ENCODE data around the gene HNRNPLL. TPM values are rescaled to one million over a fixed set of nuclear protein-coding genes. Genes with fewer than 3 reads are reported as not detected.
A peak's percentile ranks its signal among the peaks of the same experiment; 100 is the strongest.
"Not testable (repeated sequence)": the region's sequence is repeated elsewhere in the genome, so short reads cannot be mapped to it uniquely, and the experiment has no call there.

HNRNPLL gene
- total RNA-seq, 2 experiments from 2014 or later, result 7.6 to 47.9 TPM

- Histone ChIP-seq H3K4me3 (ENCODE audit: low read depth, low read length, poor library complexity, severe bottlenecking) (no peak overlapping the region), H3K9me3 (ENCODE audit: low read length) (no peaks in the 10 kb centered on the region), H2AFZ (ENCODE audit: low read length) (no peak overlapping the region), H3K4me1 (ENCODE audit: insufficient read depth, low read length, poor library complexity, severe bottlenecking) (peaks cover 4% of the 10 kb centered on the region), H4K20me1 (ENCODE audit: insufficient read depth, low read length) (no peaks in the 10 kb centered on the region), H3K4me2 (ENCODE audit: low read length) (no peak overlapping the region), H3K79me2 (ENCODE audit: insufficient read depth, low read depth, low read length) (no peaks in the 10 kb centered on the region), H3K27ac (ENCODE audit: low read depth, low read length, poor library complexity, severe bottlenecking) (no peak overlapping the region), H3K9me2 (ENCODE audit: insufficient read depth, low read length) (no peaks in the 10 kb centered on the region), H3K36me3 (ENCODE audit: insufficient read depth, low read length) (no peaks in the 10 kb centered on the region)
- TF ChIP-seq CTCF (conservative IDR thresholded peaks at IDR 0.05; ENCODE audit: low read length) (no peak), EZH2phosphoT487 (IDR thresholded peaks at IDR 0.05; ENCODE audit: borderline replicate concordance, low read depth, low read length) (no peak)
- CTCF ChIA-PET (ENCODE audit: unreplicated experiment), result no interaction called here
- no peak for DNase-seq (ENCODE audit: low spot score)
- BruUV-seq (replicated peaks), result no TSS peak
- intact Hi-C loops (cut with micrococcal nuclease; ENCODE audit: unreplicated experiment), result no loop called here
- POLR2A ChIA-PET, result interaction anchor here (0.6 to 1.8 kb wide), 9 partner anchors 11 to 891 kb away, joined by 3 to 10 read pairs (median 3); no protein-coding TSS in a partner anchor
These were observed 54.9 kb downstream of the HNRNPLL start for GRCh38 chr2:38547791-38548190.

GRCh38 chr2:38546585-38546984 lies 56.1 kb downstream of the HNRNPLL start:
- no peak for DNase-seq (ENCODE audit: low spot score)
- Histone ChIP-seq H3K9me2 (ENCODE audit: insufficient read depth, low read length) (no peaks in the 10 kb centered on the region), H3K36me3 (ENCODE audit: insufficient read depth, low read length) (no peaks in the 10 kb centered on the region), H3K4me1 (ENCODE audit: insufficient read depth, low read length, poor library complexity, severe bottlenecking) (peaks cover 10% of the 10 kb centered on the region), H2AFZ (ENCODE audit: low read length) (no peak overlapping the region), H3K27ac (ENCODE audit: low read depth, low read length, poor library complexity, severe bottlenecking) (no peak overlapping the region), H3K4me2 (ENCODE audit: low read length) (no peak overlapping the region), H3K9me3 (ENCODE audit: low read length) (no peaks in the 10 kb centered on the region), H3K79me2 (ENCODE audit: insufficient read depth, low read depth, low read length) (no peaks in the 10 kb centered on the region), H4K20me1 (ENCODE audit: insufficient read depth, low read length) (no peaks in the 10 kb centered on the region), H3K4me3 (ENCODE audit: low read depth, low read length, poor library complexity, severe bottlenecking) (no peak overlapping the region)
- TF ChIP-seq EZH2phosphoT487 (IDR thresholded peaks at IDR 0.05; ENCODE audit: borderline replicate concordance, low read depth, low read length), result no peak
- no peak for TF ChIP-seq CTCF (conservative IDR thresholded peaks at IDR 0.05; ENCODE audit: low read length)
- BruUV-seq (replicated peaks), result no TSS peak
- ChIA-PET CTCF (ENCODE audit: unreplicated experiment) (no interaction called here), POLR2A (interaction anchor here (0.8 to 1.8 kb wide), 2 partner anchors 18 to 65 kb away, joined by 3 to 6 read pairs; no protein-coding TSS in a partner anchor)
- intact Hi-C loops (cut with micrococcal nuclease; ENCODE audit: unreplicated experiment), result no loop called here

GRCh38 chr2:38546064-38546463 lies 56.7 kb downstream of the HNRNPLL start:
- Histone ChIP-seq H3K4me1 (ENCODE audit: insufficient read depth, low read length, poor library complexity, severe bottlenecking) (peaks cover 14% of the 10 kb centered on the region), H4K20me1 (ENCODE audit: insufficient read depth, low read length) (no peaks in the 10 kb centered on the region), H3K4me3 (ENCODE audit: low read depth, low read length, poor library complexity, severe bottlenecking) (no peak overlapping the region), H3K79me2 (ENCODE audit: insufficient read depth, low read depth, low read length) (no peaks in the 10 kb centered on the region), H3K9me2 (ENCODE audit: insufficient read depth, low read length) (no peaks in the 10 kb centered on the region), H3K27ac (ENCODE audit: low read depth, low read length, poor library complexity, severe bottlenecking) (no peak overlapping the region), H2AFZ (ENCODE audit: low read length) (no peak overlapping the region), H3K36me3 (ENCODE audit: insufficient read depth, low read length) (no peaks in the 10 kb centered on the region), H3K9me3 (ENCODE audit: low read length) (no peaks in the 10 kb centered on the region), H3K4me2 (ENCODE audit: low read length) (no peak overlapping the region)
- TF ChIP-seq EZH2phosphoT487 (IDR thresholded peaks at IDR 0.05; ENCODE audit: borderline replicate concordance, low read depth, low read length) (no peak), CTCF (conservative IDR thresholded peaks at IDR 0.05; ENCODE audit: low read length) (no peak)
- no TSS peak for BruUV-seq (replicated peaks)
- POLR2A ChIA-PET, result interaction anchor here (0.7 kb wide), 1 partner anchor 169 kb away, joined by 7 read pairs; no protein-coding TSS in a partner anchor
- DNase-seq (ENCODE audit: low spot score), result no peak
- CTCF ChIA-PET (ENCODE audit: unreplicated experiment), result no interaction called here
- intact Hi-C loops (cut with micrococcal nuclease; ENCODE audit: unreplicated experiment), result no loop called here

- H3K9me3 ChIP-seq (ENCODE audit: low read length); H3K79me2 ChIP-seq (ENCODE audit: insufficient read depth, low read depth, low read length); H3K36me3 ChIP-seq (ENCODE audit: insufficient read depth, low read length); DNase-seq (ENCODE audit: low spot score); BruUV-seq (replicated peaks); H4K20me1 ChIP-seq (ENCODE audit: insufficient read depth, low read length); H3K27ac ChIP-seq (ENCODE audit: low read depth, low read length, poor library complexity, severe bottlenecking); CTCF ChIA-PET (ENCODE audit: unreplicated experiment); H3K9me2 ChIP-seq (ENCODE audit: insufficient read depth, low read length); intact Hi-C loops (cut with micrococcal nuclease; ENCODE audit: unreplicated experiment); H3K4me3 ChIP-seq (ENCODE audit: low read depth, low read length, poor library complexity, severe bottlenecking): not testable (repeated sequence)
- Histone ChIP-seq H2AFZ (ENCODE audit: low read length) (peak overlapping the region; percentile 90; the same call in 1 of the 2 replicates), H3K4me1 (ENCODE audit: insufficient read depth, low read length, poor library complexity, severe bottlenecking) (peaks cover 16% of the 10 kb centered on the region), H3K4me2 (ENCODE audit: low read length) (peak overlapping the region; percentile 1; the same call in 1 of the 2 replicates)
- POLR2A ChIA-PET, result interaction anchor here (0.8 to 1.0 kb wide), 3 partner anchors 19 to 34 kb away, joined by 3 read pairs; no protein-coding TSS in a partner anchor
These were observed 60.5 kb downstream of the HNRNPLL start for GRCh38 chr2:38542248-38542631.
